ENCODE results near the gene SPATA2.

DNA sequence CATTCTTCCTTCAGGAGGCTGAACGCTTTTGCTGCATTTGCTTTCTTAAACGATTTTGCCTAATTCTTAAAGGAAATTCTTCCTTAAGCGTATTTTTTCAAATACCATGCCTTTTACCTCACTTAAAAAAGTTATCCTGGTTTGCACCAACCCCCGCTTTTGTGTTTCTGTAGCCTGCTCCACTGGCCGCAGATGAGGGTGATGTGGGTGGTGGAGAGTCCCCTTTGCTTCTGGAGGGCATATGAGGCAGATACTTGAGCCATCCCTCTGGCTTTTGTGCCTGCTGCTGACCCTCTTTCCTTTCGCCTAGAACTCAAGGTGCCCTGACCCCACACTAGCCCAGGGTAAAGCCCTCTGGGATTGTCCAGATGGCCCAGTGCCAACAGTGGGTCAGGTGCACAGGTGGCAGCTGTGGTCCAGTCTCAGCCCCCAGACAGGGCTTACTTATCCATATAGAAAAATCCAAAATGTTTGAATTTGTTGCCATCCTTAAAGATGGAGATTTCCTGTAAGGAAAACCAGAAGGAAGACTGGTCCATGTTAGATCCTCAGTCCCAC lies 43.9 kb downstream of the SPATA2 start:
- TF ChIP-seq RAD21 (conservative IDR thresholded peaks at IDR 0.05 in 1 of 2, IDR thresholded peaks at IDR 0.05 in 1 of 2) (no peak), POLR2A (IDR thresholded peaks at IDR 0.05; ENCODE audit: low read length) (no peak), SMC3 (IDR thresholded peaks at IDR 0.05) (no peak), HDAC2 (IDR thresholded peaks at IDR 0.05) (no peak), MAFK (IDR thresholded peaks at IDR 0.05; ENCODE audit: partially characterized antibody) (no peak), ZNF302 (CRISPR knock-in tag; IDR thresholded peaks at IDR 0.05) (no peak), RCOR1 (IDR thresholded peaks at IDR 0.05; ENCODE audit: low read depth, low read length) (no peak), EP300 (IDR thresholded peaks at IDR 0.05) (no peak), POLR2AphosphoS2 (conservative IDR thresholded peaks at IDR 0.05; ENCODE audit: low read length) (no peak), ESRRA (IDR thresholded peaks at IDR 0.05; ENCODE audit: borderline replicate concordance, low read length) (no peak)
- TF ChIP-seq, protein P1, sequence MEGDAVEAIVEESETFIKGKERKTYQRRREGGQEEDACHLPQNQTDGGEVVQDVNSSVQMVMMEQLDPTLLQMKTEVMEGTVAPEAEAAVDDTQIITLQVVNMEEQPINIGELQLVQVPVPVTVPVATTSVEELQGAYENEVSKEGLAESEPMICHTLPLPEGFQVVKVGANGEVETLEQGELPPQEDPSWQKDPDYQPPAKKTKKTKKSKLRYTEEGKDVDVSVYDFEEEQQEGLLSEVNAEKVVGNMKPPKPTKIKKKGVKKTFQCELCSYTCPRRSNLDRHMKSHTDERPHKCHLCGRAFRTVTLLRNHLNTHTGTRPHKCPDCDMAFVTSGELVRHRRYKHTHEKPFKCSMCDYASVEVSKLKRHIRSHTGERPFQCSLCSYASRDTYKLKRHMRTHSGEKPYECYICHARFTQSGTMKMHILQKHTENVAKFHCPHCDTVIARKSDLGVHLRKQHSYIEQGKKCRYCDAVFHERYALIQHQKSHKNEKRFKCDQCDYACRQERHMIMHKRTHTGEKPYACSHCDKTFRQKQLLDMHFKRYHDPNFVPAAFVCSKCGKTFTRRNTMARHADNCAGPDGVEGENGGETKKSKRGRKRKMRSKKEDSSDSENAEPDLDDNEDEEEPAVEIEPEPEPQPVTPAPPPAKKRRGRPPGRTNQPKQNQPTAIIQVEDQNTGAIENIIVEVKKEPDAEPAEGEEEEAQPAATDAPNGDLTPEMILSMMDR (IDR thresholded peaks at IDR 0.05): no peak
- TF ChIP-seq, protein P2, sequence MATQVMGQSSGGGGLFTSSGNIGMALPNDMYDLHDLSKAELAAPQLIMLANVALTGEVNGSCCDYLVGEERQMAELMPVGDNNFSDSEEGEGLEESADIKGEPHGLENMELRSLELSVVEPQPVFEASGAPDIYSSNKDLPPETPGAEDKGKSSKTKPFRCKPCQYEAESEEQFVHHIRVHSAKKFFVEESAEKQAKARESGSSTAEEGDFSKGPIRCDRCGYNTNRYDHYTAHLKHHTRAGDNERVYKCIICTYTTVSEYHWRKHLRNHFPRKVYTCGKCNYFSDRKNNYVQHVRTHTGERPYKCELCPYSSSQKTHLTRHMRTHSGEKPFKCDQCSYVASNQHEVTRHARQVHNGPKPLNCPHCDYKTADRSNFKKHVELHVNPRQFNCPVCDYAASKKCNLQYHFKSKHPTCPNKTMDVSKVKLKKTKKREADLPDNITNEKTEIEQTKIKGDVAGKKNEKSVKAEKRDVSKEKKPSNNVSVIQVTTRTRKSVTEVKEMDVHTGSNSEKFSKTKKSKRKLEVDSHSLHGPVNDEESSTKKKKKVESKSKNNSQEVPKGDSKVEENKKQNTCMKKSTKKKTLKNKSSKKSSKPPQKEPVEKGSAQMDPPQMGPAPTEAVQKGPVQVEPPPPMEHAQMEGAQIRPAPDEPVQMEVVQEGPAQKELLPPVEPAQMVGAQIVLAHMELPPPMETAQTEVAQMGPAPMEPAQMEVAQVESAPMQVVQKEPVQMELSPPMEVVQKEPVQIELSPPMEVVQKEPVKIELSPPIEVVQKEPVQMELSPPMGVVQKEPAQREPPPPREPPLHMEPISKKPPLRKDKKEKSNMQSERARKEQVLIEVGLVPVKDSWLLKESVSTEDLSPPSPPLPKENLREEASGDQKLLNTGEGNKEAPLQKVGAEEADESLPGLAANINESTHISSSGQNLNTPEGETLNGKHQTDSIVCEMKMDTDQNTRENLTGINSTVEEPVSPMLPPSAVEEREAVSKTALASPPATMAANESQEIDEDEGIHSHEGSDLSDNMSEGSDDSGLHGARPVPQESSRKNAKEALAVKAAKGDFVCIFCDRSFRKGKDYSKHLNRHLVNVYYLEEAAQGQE (IDR thresholded peaks at IDR 0.05): no peak
